GM18868 (cell line): Measurements from ENCODE around the gene CCNJ.
A peak's percentile ranks its signal among the peaks of the same experiment; 100 is the strongest.

Source experiments
- ATAC-seq: cut with Tn5 transposase; IDR thresholded peaks from one replicate; pipeline ENCODE4 v1.9.1; 2021; ENCODE audit warnings: mild to moderate bottlenecking, moderate library complexity; ENCODE audit not compliant: unreplicated experiment

The CCNJ gene

GRCh38 chr10:96053985-96054384, 10.6 kb downstream of the CCNJ start:
- ATAC-seq, result no peak

DNA sequence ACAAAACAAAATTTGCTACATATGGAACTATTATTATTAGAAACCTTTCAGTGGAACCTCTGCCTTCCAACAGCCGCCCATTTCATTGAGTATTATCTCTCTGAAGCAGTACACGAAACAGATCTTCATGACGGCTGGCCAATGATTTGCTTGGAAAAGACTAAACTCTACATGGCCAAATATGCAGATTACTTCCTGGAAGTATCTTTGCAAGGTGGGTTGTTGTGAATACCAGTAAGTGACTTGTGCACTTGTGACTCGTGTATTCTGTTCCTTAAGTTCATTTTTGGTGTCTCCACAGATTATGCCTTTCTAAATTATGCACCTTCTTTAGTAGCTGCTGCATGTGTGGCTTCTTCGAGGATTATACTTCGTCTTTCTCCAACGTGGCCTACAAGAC, 13.4 kb downstream of the CCNJ start:
- no peak for ATAC-seq

DNA sequence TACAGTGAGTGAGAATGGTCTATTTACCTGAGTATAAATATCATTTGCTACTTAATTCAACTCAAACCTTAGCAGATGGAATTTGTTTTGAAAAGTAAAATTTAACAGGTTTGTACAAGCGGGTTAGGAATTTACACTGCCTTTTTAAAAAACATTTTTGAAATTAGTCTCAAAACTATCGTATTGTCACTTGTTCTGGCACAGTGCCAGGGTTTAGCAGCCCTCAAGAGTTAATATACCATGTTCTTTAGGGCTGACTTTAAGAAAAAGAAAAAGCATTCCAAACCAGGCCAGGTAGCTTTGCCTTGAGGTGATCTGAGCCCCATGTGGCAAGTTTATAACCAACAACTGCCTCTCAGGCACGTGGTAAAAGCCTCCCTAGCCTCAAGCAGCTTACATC, 17.8 kb downstream of the CCNJ start:
- no peak for ATAC-seq

DNA sequence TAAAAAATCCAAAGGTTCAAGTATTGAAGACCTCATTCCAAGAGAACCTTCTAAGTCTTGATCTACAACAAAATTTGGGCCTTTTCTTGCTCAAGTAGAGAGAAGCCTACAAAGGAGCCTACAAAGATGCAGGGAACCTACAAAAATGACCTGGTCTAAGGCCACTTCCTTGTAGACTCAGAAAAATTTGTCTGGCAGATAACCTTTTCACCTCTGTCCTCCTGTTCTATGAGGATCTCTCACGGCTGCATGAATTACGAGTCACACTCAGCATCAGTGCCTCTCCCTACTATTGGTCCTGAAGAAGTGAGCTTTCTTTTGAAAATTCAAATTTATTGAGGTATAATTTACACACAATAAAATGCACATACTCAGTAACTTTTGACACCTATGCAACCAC, 29.3 kb downstream of the CCNJ start:
- ATAC-seq, result no peak

GRCh38 chr10:96073722-96074121, 30.3 kb downstream of the CCNJ start:
- peak; percentile 58 for ATAC-seq

- ATAC-seq, result no peak
Measured at GRCh38 chr10:96074776-96075175, 31.4 kb downstream of the CCNJ start.

DNA sequence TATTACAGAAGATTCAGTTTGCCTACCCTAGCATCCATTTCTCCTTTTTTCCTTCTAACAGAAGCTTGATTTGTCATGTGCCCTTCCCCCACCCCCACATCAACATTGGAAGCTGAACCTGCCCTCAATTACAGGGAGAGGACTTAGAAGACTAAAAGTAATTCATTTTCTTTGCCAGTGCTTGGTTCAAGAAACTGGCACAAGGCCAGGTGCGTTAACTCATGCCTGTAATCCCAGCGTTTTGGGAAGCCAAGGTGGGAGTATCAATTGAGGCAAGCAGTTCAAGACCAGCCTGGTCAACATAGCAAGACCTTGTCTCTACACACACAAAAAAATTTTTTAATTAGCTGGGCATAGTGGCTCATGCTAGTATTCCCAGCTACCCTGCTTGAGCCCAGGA, 32.6 kb downstream of the CCNJ start:
- ATAC-seq, result no peak

DNA sequence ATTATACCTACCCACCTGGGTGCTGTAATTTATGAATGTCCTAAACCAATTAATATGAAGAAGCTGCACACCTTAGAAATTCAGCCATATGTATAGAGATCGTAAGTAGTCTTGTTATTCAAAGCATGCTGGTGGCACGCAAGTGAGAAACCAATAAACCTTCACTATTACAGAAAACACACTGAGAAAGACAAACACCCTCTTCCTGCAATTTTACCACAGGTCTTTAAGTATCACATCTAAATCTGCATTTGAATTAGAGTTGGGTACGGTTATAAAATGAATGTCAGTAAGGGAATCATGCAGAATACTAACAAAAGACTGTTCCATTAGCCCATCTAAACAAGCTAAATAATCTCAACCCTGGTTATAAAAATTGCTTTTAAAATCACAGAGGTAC, 33.8 kb downstream of the CCNJ start:
- no peak for ATAC-seq

GRCh38 chr10:96082153-96082552, 38.8 kb downstream of the CCNJ start:
- ATAC-seq, result peak; percentile 47

DNA sequence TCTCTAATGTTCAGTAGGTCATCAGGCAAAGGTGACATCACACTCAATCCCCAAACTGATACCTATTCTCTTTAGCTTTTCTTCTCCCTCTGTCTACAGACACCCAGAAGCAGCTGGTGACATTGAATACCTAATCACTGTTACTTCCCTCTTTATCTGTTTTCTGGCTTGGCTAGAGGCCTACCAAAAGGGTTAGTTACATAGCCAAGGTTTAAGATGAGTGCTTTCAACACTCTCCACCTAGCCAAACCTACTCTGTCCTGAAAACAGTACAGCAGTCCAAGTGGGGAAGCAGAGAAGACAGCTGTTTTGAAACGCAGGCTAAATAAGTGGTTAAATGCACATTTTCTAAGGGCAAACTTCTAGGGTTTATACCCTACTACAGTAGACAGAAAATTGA, 39.4 kb downstream of the CCNJ start:
- no peak for ATAC-seq

DNA sequence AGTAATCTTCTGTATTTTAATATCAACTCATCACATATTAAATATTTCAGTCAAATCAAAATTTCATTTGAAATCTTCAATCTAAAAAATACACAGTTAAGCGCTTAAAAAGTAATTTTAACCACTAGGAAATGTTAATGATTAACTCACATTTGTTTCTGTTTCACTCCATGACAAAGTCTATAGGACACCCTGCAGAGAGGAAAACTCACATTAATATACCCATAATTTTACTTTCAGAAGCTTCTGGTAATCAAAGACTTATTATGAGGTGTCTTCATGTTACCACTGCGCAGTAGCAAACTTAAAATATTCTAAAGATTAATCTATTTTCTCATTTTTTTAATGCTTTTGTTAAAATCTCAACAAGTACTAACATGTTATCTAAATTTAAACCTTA, 45.7 kb downstream of the CCNJ start:
- no peak for ATAC-seq

GRCh38 chr10:96089670-96090462, 46.5 kb downstream of the CCNJ start:
- ATAC-seq, result peak; percentile 93

DNA sequence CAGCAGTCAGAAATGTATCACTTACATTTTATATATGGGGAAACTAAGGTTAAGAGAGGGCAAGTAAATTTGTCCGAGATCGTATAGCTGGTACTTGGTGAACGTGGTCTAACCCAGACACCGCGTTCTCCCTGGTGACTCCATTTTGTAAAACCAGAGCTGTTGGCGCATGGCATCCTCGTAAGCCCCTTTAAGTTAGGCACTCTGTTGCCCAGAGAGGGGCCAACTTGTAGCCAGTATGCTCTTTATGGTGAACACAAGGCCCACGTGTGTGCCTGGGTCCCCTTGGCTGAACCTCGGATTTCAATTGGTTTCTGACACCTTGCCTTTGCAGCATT, 47.0 kb downstream of the CCNJ start:
- ATAC-seq, result no peak

DNA sequence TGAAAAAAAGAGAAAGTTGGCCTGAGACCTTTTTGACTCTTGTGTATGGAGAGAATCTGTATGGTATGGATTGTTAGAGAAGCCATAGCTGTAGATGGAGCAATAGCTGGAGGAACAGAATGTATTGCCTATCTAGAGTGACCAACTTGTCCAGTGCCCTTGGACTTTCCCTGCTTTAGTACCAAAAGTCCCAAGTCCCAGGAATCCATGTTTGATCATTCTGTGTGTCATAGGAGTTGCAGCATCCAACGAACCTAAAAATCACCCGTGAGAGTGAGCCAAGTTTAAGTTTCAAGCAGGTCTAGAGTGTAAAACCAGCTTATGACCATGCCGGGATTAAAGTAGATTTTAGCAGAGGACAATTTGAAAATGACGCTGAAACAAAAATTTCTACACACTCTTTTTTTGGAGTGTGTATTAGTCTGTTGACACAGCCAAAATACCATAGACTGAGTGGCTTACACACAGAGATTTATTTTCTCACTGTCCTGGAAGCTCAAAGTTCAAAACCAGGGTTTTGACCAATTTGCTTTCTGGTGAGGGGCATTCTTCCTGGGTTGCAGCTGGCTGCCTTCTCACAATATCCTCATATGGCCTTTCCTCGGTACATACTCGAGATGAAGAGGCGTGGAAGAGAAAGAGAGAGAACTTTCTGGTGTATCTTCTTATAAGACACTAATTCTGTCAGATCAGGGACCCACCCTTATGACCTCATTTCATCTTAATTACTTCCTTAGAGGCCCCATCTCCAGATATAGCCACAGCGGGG, 49.8 kb downstream of the CCNJ start:
- no peak for ATAC-seq

GRCh38 chr10:96093948-96094347, 50.6 kb downstream of the CCNJ start:
- no peak for ATAC-seq

DNA sequence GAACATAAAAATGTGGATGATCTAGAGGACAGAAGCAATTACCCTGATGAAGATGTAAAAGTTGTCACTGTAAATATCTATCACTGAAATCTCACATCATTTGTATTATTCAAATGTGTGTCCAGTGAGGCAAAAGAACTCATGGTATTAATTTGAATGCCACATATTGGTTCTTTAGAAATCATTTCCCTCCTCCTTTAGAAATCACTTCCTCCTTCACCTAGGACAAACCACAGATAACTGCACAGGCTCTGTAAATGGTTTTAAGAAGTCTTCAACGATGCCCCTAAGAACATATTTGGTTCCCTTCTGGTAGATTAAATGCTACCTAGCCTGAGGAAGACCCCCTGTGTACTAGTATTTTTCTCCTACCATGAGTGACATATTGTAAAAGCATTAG, 53.6 kb downstream of the CCNJ start:
- ATAC-seq, result no peak

- no peak for ATAC-seq
Measured at GRCh38 chr10:96097865-96098264, 54.5 kb downstream of the CCNJ start.

DNA sequence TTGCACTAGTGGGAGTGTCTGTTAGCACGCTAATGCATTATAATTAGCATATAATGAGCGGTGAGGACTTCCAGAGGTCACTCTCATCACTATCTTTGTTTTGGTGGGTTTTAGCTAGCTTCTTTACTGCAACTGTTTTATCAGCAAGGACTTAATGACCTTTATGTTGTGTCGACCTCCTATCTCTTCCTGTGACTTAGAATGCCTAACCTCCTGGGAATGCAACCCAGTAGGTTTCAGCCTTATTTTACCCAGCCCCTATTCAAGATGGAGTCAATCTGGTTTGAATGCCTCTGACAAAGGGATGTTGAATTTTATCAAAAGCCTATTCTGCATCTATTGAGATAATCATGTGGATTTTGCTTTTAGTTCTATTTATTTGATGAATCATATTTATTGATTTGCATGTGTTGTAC, 64.2 kb downstream of the CCNJ start:
- ATAC-seq, result no peak
